Measurements from ENCODE around the gene MAP2K5.

The MAP2K5 gene

DNA sequence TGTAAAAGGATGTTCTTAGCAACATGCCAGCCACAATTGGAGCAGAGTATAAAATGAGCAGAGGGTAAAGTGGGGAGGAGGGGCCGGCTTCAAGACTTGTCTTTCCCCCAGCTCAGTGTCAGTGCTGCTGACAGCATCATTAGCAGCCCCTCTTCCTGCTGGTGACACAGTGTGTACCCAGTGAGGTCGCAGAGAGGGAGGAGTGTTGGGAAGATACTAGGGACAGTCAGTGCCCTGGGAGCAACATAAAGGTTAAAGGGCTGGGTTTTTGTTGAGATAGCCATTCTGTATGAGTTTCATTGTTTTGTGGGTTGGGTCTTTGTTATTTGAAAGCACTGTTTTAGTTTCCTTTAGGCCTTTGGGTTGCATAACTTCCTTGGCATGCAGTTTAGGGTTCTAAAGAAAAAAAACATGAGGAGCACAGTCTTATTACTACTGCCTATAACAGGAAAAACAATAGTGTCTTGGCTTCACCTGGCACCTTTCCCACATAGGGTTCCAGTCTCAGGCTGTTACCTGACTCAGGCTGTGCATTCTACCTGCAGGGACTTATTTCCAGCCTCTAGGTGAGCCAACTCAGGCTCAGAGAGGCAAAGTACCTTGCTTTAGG lies 188.7 kb downstream of the MAP2K5 start:
- DNase-seq, result no peak

GRCh38 chr15:67732164-67732563 lies 189.7 kb downstream of the MAP2K5 start:
- no peak for DNase-seq

GRCh38 chr15:67732671-67733374 lies 190.3 kb downstream of the MAP2K5 start:
- DNase-seq, result no peak

- DNase-seq, result peak; percentile 31
Measured at GRCh38 chr15:67735896-67736295, 193.4 kb downstream of the MAP2K5 start.

DNA sequence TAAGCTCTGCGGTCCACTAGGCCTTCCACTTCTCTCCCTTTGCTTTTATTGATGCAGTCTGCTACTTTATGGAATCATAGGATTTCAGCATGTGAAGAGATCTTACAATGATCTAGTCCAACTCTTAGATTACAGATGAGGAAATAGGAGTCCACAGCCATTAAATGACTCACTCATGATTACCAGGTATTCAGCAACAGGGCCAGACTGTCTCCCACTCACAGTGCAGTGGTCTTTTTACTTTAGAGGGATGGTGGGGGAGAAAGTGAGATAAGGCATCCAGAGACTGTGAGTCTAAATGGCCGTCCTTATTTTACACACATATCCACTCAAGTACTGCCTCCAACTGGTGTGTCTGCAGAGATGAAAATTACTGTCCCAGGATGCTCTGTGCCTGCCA lies 194.3 kb downstream of the MAP2K5 start:
- DNase-seq, result no peak

DNA sequence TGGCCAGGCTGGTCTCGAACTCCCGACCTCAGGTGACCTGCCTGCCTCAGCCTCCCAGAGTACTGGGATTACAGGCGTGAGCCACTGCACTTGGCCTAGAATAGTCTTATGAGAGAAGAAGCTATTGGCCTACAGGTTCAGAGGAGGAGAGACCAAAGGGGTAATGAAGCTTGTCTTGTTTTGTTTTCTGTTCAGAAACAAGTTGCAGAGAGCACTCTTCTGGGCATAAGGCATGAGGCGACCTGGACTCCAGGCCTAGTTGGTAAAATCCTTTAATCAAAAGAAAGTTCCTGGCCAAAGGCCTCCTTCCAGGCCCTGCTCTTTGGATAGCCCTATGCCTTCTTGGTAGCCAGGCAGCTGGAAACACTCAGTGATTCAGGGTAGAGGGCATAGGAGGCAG lies 195.6 kb downstream of the MAP2K5 start:
- no peak for DNase-seq

DNA sequence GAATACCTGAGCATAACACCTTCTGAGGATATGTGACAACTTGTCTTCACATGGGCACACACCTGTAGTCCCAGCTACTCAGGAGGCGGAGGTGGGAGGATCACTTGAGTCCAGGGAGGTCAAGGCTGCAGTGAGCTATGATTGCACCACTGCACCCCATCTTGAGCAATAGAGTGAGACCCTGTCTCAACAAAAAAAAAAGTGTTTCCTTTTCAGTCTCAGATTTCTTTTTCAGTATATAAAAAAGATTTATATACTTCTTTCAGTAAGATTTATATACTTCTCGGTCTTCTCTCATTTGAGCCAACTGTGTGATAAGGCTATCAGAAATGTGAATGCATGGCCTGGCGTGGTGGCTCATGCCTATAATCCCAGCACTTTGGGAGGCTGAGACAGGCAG lies 197.9 kb downstream of the MAP2K5 start:
- no peak for DNase-seq

DNA sequence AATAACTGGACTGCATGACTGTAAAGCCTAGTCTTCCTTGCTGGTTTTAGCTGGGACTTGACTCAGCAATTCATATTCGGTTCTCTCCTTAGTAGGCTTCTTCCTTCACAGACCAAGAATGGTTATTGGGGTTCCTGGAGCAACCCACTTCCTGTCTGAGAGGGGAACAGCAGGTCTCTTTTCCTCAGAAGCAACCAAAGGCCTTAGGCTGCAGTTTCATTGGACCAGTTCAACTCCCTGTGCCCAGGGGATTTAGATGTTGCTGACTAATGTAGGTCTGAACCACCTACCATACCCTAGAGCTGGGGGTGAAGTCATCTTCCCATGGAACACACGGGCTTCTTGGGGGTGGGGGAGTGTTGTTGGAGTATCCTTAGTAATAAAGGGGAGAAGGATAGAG lies 198.8 kb downstream of the MAP2K5 start:
- peak; percentile 86 for DNase-seq

DNA sequence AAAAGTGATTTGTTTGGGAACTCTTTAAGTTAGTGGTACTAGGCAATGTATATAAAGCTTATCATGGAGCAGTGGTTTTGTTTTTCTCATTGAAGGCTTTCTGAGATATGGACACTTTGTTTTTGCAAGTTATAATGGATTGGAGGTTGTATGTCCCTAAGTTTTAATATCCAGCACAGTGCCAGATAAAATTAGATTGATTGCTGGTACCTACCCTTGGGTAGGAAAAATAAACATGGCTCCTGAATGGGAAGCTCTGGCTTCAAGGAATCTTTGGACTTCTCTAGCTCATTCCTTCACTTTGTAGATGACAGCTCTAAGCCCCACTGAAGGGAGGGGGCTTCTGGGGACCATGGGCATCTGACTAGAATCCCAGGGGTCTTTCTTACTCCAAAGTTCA lies 201.1 kb downstream of the MAP2K5 start:
- no peak for DNase-seq

- DNase-seq, result no peak
Measured at GRCh38 chr15:67744331-67745072, 202.0 kb downstream of the MAP2K5 start.

DNA sequence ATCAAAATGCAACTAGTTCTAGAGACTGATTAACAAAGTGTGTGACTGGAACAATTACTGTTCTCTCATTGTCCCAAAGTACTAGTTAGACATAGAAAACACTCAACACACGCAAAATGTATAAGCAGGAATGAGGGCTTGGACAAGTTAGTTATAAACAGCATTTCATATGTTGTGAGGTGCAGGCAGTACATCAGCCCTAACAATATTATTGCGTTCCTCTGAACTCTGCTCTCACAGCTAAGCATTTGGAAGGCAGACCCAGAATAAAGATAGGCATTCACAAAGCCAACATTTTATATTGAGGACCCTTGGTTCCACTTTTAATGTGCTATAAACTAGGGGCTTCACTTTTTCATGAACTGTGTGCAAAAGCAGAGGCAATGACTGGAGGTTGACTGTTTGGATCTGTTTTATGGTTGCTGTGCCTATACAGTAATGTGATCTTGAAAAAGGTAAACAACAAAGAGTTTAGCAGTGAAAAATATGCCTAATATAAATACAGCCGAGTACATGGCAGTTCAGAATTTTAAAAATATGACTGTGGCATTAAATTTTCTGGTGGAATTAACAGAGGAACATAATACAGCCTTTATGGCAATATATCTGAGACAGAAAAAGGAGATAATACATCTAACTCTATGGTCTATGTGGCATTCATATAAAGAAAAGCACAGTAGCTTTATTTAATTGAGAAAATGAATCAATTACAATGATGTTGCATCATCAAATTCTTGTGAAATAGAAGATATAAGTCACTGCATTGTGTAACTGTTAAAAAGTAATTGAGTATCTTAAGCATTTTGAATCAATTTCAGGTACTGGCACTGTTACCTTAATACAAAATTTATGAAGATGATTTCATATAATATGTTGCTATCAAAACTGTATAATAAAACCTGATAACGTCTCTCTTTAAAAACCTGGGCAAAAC lies 202.8 kb downstream of the MAP2K5 start:
- DNase-seq, result no peak

- DNase-seq, result no peak
Measured at GRCh38 chr15:67746022-67746421, 203.5 kb downstream of the MAP2K5 start.

DNA sequence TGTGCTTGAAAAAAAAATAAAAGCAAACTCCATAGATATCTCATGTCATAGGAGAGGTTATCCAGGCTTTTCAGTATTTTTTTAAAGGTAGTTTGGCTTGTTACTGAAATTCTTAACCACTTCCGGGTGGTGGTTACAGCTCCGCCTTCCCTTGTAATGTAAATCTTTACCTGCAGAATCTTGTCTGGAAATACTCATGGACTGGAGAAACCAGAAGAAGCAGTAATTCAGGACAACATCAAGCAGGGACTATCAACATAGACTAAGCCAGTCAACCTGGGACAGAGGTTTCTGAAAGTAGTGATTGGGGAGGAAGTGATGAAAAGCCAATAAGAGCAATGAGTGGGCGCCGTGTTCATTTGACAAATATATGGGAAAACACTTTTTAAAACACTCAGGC lies 203.9 kb downstream of the MAP2K5 start:
- no peak for DNase-seq

- no peak for DNase-seq
Measured at GRCh38 chr15:67747921-67748320, 205.4 kb downstream of the MAP2K5 start.

GRCh38 chr15:67750371-67750770 lies 207.9 kb downstream of the MAP2K5 start:
- no peak for DNase-seq

- no peak for DNase-seq
Measured at GRCh38 chr15:67753891-67754290, 211.4 kb downstream of the MAP2K5 start.

GRCh38 chr15:67755264-67755663 lies 212.8 kb downstream of the MAP2K5 start:
- DNase-seq, result no peak

GRCh38 chr15:67755936-67756335 lies 213.4 kb downstream of the MAP2K5 start:
- no peak for DNase-seq

DNA sequence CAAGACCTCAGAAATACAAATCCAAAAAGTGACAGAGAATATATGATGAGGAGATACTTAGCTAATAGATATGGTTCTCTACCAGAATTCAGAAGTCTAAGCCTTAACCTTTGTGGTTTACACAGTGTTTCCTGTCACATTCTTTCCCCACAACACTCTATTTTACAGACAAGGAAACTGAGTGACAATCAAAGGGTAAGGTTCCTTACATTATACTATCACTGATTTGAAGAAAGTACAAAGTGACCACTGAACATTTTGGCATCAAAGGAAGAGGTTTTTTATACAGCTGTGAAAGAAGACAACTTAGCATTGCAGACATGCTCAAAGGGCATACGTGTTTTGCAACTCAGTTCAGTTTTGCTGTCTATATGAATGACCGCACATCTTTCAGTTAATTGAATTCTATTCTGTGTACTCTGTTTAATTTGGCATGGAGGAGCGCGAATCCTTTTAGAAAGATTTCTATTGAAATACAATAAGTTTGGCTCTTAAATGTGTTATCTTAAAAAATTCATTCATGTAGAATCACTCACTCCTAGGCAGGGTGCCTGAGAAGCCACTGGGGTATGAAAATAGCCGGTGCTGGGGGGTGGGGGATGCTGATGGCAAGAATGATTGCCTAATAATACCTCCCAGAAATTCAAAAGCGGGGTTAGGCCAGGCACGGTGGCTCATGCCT lies 216.3 kb downstream of the MAP2K5 start:
- DNase-seq, result no peak

- no peak for DNase-seq
Measured at GRCh38 chr15:67760901-67761300, 218.4 kb downstream of the MAP2K5 start.

GRCh38 chr15:67761343-67761742 lies 218.8 kb downstream of the MAP2K5 start:
- no peak for DNase-seq

- DNase-seq, result no peak
Measured at GRCh38 chr15:67762610-67763368, 220.3 kb downstream of the MAP2K5 start.
